Hindlimb muscle (tissue), 1 donor: ENCODE data around the gene RB1. TPM values are rescaled to one million over a fixed set of nuclear protein-coding genes. Genes with fewer than 3 reads are reported as not detected.
"Not testable (repeated sequence)": the region's sequence is repeated elsewhere in the genome, so short reads cannot be mapped to it uniquely, and the experiment has no call there.

Source experiments
- DNase-seq: peaks from one replicate; pipeline ENCODE4 v3.0.0-alpha.2; 2013
- polyA plus RNA-seq: library from polyadenylated mRNA; unstranded; fragments of 120-200 nt; gene quantifications from one replicate; pipeline ENCODE4 v1.2.1, GENCODE V29; 2013; ENCODE audit not compliant: insufficient read length

The RB1 gene
- polyA plus RNA-seq, 1 donor = 64.1 TPM

DNA sequence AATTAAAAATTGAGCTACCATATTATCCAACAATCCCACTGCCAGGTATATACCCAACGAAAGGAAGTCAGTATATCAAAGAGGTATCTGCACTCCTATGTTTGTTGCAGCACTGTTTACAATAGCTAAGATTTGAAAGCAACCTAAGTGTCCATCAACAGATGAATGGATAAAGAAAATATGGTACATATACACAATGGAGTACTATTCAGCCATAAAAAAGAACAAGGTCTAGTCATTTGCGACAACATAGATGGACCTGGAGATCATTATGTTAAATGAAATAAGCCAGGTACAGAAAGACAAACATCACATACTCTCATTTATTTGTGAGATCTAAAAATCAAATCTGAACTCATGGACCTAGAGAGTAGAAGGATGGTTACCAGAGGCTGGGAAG is 52.0 kb downstream of the RB1 start:
- DNase-seq = not testable (repeated sequence)

DNA sequence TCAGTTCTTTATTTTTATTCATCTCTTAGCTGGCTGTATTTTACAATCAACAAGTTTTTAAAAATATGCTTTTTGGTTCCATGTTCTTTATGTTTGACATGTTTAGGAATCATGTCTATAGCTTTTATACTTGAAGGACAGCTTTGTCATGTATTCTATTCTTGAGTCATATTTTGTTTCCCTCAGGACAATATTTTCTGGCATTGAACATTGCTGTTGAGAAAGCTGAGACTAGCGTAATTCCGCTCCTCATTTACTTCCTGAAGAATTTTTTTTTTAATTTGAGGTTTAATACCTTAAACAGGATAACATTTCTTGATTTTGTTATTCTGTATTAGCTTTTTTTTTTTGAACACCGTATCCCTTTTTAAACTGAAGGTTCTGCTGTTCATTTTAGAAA is 53.2 kb downstream of the RB1 start:
- no peak for DNase-seq

DNA sequence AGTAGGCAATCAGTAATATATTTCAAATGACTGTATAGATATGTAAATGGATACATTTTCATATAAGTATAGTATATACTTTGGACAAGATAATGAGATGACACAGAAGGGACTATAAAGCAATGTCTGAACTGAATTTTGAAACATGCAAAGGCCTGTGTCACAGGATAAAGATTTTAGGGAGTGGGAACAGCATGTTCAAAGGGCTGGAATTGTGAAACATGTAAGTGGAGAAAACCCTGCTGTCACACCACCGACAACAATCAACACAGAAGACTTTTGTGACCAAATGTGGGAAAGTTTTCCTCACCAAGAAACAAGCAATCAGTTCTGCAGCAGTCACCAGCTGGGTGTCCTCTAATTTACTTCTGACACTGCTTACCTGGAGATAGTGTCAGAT is 66.4 kb downstream of the RB1 start:
- no peak for DNase-seq

DNA sequence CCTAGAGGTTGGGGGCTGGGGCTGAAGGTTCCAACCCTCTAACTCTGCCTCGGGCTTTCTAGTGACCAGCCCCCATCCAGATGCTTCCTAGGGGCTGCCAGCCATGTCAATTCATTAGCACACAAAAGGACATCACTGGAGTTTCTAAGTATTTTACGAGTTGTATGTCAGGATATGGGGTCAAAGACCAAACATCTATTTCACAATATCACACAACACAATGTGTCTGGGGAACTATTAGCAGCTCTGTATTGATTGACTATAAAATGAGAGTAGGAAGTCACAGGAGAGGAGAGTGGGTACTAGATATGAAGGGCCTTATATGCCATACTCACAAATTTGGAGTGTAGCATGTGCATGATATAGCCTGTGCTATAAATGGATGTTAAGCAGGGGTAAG is 67.3 kb downstream of the RB1 start:
- no peak for DNase-seq

DNA sequence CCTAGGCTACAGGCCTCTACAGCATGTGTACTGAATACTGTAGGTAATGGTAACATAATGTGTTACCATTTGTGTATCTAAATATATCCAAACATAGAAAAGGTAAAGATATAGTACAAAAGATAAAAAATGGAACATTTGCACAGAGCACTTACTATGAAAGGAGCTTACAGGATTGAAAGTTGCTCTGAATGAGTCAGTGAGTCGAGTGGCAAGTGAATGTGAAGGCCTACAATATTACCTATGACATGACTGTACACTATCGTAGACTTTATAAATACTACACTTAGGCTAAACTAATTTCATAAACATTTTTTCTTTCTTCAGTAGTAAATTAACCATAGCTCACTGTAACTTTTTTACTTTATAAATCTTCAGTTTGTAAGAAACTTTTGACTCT is 74.3 kb downstream of the RB1 start:
- DNase-seq = no peak

DNA sequence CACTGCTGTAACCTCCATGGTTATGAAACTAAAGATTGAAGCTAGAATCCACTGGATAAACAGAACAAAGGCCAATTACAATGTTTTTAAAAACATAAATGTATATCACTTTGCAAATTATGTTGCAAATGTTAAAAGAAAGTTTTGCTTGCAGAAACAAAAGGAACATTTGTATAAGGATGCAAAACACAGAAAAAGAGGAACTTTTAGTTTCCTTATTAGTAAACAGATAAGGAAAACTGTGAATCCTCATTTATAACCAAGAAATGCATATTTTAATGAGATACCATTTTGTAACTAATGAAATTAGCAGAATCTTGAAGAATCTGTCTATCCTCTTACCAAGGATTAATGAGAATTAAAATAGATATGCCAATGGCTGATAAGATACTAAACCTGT is 77.0 kb downstream of the RB1 start:
- no peak for DNase-seq

DNA sequence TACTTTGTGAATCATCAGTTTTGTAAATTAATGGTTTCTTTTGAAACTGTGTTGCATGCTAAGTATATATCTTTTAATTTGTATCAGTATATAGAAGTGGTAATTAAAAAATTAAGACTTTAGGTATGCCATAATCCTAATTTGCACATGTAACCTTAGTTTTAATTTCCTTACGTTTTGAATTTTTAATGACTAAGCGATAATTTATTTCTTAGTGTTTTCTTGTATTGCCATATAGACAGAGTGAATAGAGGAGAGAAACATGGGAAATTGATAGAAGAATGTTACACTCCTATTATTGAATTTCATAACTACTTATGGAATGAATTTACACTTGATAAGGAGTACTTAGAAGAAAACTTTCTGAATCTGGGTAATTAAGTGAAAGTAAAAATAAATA is 79.8 kb downstream of the RB1 start:
- DNase-seq = no peak

DNA sequence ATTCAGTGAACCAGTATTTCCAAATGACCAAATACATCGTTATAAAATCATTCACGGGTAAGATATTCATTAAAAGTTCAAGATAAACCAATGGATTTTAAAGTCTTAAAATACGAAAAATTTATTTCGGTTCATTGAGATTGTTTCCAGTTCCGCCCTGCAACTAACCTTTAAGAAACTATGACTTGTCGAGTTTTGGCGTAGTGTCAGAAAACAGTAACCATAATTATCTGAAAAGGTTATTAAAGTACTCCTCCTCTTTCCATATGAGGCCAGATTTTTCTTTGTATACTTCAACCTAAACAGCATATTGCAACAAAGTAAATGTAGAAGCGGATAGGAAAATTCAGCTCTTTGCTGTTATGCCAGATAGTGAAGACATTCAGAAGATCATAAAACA is 83.3 kb downstream of the RB1 start:
- DNase-seq = no peak

DNA sequence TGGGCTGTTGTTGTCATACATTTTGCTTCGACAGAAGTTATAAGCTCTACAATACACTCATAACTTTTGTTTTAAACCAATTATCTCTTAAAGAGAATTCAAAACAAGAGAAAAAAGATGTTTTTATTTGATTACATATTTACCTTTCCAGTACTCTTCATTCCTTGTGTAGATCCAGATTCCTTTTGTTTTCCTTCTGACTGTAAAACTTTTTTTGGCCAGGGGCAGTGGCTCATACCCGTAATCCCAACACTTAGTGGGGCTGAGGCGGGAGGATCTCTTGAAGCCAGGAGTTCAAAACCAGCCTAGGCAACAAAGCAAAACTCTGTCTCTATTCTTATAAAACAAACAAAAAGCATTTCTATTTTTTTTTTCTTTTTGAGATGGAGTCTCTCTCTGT is 87.7 kb downstream of the RB1 start:
- no peak for DNase-seq

DNA sequence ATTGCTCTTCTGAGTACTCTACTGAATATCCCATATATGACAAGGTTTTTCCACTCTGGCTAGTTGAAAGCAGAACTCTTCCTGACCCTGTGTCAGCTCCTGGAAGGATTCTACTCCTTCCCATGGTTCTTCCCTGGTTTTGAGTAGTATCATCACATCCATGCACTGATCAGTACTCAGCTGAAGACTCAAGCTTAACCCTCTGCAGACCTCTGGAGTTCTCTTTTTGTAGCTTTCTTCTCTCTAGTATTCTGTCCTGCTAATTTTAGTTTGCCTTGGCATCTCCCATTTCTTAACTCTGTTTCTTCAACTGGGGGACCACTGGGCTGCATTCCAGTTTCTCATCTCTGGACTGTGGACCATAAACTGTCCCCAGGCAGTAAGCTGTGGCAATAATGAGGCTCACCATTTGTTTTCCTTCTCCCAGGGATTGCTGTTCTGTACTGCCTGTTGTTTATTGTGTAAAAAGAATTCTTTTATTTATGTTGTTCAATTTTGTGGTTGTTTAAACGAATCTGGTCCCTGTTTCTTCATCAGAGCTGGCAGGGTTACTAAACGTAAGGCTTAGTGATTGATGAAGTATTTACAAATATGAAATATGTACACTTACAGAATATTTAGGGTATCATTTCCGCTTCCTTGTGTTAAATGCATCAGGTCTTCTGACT is 89.6 kb downstream of the RB1 start:
- DNase-seq = no peak

DNA sequence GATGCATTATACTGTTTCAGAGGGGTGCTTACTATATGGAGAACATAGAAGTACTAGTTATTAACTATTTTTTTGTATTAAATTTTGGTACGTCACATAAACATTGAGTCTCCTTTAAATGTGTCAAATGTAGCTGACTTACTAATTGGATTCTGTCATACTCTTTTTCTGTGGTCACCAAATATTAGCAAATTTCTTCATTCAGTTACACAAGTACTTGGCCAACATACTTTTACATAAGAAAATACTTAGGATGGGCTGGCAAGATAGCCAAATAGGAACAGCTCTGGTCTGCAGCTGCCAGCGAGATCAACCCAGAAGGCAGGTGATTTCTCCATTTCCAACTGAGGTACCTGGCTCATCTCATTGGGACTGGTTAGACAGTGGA is 90.1 kb downstream of the RB1 start:
- no peak for DNase-seq

DNA sequence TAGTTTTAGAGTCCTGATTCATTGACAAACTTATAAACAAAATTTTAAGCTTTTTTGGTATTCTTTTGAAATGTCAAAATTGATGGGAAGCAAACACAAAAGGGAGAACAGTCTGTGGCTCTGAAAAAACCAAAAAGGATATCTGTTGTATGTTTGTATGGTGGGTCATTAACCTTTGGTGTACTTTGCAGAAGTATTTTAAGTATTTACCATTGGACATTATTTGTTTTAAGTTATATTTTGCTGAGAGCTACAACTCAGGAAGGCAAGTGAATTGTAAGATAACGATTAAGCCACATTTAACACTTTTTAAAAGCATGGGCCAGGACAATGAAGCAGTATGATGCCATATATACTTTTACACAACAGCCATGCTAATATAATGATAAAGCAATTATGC is 94.2 kb downstream of the RB1 start:
- no peak for DNase-seq

DNA sequence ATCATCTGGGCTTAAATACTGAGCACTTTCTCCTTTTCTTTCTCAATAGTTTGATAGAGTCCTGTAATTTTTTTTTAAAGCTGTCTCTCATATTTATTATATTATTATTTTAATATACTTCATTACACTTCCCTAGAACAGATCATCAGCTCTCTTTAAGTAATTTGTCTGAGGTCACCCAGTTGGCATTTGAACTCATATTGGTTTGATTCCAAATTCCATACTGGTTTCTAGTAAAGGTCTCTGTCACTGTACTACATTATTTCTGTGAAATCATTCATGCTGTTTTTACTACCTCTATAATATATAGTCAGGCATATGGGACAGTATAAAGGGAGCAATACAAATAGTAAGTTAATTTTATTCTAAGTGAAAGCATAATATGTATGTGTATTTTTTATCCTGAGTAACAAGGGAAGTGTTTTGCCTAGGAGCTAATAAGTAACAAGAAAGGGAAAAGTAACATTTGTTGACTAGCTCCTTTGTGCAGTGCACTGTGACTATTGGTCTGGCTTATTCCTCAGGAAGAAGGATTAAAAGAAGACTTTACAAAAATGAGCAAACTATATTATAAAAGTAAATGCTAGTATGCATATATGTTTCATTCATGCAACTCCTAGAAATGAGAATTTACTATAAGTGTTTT is 95.0 kb downstream of the RB1 start:
- no peak for DNase-seq

DNA sequence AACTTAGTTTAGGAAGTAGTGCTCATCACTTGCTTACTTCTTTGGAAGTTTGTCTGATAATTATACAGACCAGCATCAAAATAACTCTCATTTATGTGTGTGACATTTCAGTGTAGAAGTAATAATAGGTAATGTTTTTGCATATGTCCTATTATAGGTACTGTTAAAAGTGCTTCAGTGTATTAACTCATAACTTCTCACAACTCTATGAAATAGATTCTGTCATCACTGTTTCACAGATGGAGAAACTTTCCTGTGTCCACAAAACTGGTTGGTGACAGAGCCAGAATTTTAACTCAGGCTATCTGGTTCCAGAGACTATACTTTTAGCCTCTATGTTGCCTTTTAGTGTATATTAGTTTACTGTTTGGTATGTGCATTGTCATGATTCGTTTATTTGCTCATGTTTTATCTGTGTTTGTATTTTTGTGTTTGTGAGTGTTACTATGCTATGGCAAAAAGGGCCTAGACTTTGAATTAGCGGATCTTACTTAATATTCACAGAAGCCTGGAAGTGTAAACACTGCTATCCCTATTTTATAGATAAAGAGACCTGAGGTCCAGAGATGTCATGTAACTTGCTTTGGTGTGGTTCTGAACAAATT is 96.6 kb downstream of the RB1 start:
- no peak for DNase-seq

DNA sequence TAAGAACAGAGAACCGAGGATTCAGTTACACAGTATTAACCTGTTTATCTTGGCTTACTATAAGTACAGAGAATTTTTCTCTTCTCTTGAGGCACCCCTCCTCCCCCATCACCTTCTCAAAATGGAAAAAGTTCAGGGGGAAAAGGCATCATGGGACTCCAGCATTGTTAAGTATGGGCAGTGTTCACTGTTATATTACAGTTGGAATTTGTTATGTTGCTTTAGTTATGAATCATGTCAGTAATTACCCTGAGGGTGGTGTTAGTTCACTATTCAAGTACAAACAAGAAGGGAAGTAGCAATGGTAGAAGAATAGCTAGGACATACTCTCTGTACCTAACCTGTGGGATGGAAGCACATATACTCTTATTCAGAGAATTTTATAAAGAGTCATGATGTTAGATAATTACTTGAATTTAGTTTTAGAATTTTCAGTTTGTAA is 97.3 kb downstream of the RB1 start:
- no peak for DNase-seq

DNA sequence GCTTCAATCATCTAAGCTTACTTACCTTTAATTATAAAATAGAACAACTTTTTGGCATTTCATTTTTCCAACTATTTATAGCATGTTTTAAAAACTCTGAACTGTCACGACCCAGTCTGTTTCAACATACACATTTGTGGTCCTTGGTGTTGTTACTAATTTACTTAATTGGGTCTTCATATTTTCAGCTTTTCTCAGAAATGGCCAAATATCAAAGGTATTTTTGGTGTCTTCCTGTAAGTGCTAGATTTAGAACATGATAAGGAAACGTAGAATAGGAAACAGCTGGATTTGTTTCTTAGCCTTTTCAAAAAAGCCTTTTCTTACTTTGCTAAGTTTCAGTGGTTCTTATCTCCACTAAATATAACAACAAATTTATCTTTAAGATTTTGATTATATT is 97.9 kb downstream of the RB1 start:
- no peak for DNase-seq

DNA sequence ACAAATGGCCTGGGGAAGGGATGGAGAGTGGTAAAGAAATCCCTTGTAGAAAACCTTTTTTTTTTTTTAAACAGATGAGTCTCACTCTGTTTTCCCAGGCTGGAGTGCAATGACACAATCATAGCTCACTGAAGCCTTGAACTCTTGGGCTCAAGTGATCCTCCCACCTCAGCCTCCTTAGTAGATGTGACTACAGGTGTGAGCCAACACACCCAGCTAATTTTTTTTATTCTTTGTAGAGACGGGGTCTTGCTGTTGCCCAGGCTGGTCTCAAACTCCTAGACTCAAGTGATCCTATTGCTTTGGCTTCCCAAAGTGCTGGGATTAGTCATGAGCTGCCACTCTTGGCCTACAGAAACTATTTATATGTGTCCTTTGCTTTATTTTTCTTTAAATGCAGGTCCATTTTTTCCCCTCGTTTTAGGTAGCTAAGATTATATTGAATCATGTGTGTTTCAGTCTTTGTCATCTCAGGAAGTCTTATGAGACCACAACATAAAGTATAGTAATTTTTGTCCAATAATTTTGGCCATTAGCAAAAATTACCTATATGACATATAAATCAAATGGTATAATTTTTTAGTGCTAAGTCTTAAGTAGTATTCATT is 98.9 kb downstream of the RB1 start:
- no peak for DNase-seq

DNA sequence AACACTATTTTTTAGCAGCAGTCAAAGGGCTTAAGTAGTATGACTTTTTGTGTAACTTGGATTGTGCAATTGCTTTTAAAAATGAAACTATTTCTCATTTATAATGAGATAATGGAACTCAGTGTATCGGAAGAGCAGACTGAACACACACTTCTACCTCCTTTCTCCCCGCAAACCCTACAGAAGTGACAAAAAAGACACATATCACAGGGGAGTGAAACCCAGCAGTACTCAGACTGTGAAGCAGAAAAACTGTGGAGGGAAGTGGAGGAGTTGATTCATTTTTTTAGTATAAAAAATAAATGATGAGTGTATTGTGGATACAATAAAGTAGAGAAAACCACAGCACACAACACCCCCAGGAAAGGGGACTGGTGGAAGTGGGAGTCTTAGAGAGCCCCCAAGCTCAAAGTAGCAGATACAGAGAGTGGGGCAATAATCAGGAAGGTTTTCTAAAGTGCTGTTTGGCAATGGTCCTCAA is 99.6 kb downstream of the RB1 start:
- no peak for DNase-seq

DNA sequence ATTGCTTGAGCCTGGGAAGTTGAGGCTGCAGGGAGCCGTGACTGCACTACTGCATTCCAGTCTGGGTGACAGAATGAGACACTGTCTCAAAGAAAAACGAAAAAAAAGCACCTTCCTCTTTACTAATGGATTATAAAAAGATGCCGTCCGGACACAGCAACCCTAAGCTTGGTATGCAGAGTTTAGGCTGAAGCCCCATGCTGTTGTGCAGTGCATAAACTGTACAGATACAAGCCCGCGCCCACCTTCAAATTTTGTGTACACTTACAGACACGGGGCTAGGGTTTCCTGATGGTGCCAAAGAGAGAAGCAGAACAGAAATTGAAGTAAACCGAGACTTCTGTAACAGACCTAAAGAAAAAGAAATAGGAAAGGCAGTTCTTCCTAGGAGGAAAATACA is 100.4 kb downstream of the RB1 start:
- no peak for DNase-seq

DNA sequence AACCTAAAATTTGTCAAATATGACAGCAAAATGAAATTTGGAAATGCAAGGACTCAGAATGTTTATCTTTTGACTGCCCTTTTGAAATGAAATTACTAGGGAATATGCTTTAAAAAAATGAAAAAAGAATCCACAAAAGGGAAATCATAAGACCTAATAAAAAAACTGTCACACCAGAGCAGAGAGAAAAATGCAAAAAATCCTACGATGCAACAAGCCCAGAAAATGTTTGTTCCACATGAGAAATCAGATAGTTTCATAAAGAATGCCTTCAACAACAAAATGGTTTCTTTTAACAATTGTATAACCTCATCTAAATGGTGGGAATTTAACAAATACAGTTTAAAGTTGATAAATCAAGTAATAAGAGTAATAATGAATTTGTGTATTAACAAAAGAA is 101.4 kb downstream of the RB1 start:
- DNase-seq = no peak

DNA sequence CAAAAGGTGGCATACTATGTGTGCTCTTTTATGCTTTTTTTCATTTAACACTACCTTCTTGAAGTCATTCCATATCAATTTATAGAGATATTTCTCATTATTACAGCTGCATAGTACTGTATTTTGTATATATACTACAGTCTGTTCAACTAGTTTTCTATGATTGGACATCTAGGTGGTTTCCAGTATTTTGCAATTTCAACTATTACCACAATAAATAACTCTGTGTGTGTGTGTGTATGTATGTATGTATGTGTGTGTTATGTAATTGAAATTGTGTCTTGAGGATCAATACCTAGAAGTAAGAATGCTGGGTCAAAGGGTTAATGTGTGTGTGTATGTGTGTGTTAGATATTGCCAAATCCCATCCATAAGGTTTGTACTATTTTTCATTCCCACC is 102.3 kb downstream of the RB1 start:
- DNase-seq = no peak

DNA sequence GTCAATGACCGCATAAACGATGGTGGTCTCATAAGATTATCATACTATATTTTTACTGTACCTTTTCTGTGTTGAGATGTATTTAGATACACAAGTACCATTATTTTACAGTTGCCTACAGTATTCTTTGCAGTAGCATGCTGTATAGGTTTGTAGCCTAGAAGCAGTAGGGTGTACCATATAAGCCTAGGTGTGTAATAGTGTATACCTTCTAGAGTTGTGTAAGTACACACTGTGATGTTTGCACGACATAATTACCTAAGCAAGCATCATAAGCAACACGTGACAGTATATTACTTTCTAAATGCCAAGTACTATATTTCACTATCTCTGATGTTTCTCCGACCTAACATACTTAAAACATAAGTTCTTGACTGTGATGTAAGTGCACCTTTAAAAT is 106.6 kb downstream of the RB1 start:
- DNase-seq = no peak

DNA sequence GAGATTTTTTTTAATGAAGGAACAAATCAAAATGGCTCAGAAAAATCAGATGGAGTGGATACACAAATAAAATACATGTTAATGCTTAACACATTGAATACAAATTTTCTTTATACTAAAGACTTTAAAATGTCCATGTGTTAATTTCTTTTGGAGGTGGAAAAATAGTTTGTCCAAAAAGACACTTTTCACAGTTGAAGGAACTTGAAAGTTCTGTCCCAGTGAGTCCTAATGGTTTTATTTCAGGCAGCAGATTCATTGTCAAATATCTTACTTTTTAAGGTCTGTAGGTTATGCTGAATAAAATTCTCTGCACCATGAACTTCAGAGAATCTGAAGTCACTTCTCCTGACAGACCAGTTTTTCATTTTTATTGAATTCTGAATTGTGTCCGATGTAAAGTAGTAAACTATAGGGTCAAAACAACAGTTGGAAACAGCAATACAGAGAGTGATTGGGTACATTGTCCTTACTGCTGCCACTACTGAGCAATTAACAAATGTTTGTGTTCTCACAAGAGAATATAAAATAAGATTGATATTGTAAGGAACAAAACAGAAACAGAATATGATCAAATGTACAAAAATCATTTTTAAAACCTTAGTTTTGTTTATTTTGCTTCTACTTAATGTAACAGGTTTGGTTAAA is 107.7 kb downstream of the RB1 start:
- DNase-seq = no peak
